H1 (cell line): Measurements from ENCODE around the gene RSPO1. TPM values are rescaled to one million over a fixed set of nuclear protein-coding genes. Genes with fewer than 3 reads are reported as not detected.

Source experiments
- CTCF ChIA-PET: fragments of 300-600 bp; sonication (Branson Sonifier 250); formaldehyde crosslinking; loops from one replicate; lab custom pipeline; 2021; ENCODE audit not compliant: partially characterized antibody; lab: Charles Lee
- POLR2A ChIA-PET: fragments of 300-600 bp; sonication (Branson Sonifier 250); formaldehyde crosslinking; loops from one replicate; lab custom pipeline; 2021; ENCODE audit warnings: inconsistent platforms; ENCODE audit not compliant: partially characterized antibody; lab: Charles Lee
- DNase-seq, 2 experiments: peaks; one replicate each; pipeline versions ENCODE4 v3.0.0 to v3.0.0-alpha.2; 2010 to 2022; ENCODE audit warnings: low spot score in 2 of 2, low read depth in 1 of 2, mixed read lengths in 1 of 2
- FAIRE-seq: peaks from 2 replicates; lab custom pipeline; 2011; peaks lifted over from hg19 to GRCh38; lab: Jason Lieb, UNC
- H2AFZ ChIP-seq: 2 replicates; pipeline ENCODE4 v1.8.1; 2012; ENCODE audit warnings: low read length, inconsistent platforms
- H2AK5ac ChIP-seq: 2 replicates; pipeline ENCODE4 v1.6.1; 2013; ENCODE audit warnings: low read depth, low read length
- H2BK120ac ChIP-seq: replicated peaks from 2 replicates; pipeline ENCODE3; 2013; ENCODE audit warnings: low read depth, low read length, inconsistent platforms
- H2BK12ac ChIP-seq: 2 replicates; pipeline ENCODE4 v1.6.1; 2013; ENCODE audit warnings: low read depth, low read length
- H2BK15ac ChIP-seq: 2 replicates; pipeline ENCODE4 v1.6.1; 2013; ENCODE audit warnings: low read length
- H2BK20ac ChIP-seq: 2 replicates; pipeline ENCODE4 v1.6.1; 2013; ENCODE audit warnings: low read length
- H2BK5ac ChIP-seq: 2 replicates; pipeline ENCODE4 v1.6.1; 2013; ENCODE audit warnings: low read depth, low read length
- H3K14ac ChIP-seq: 2 replicates; pipeline ENCODE4 v1.6.1; 2013; ENCODE audit warnings: inconsistent platforms; ENCODE audit not compliant: insufficient read length
- H3K18ac ChIP-seq: 2 replicates; pipeline ENCODE4 v1.6.1; 2013; ENCODE audit warnings: low read length; ENCODE audit errors: extremely low read depth
- H3K23ac ChIP-seq: 2 replicates; pipeline ENCODE4 v1.6.1; 2013; ENCODE audit warnings: inconsistent platforms; ENCODE audit not compliant: insufficient read length
- H3K23me2 ChIP-seq: 2 replicates; pipeline ENCODE4 v1.6.1; 2013; ENCODE audit warnings: low read depth, low read length
- H3K27ac ChIP-seq: 2 replicates; pipeline ENCODE4 v1.6.1; 2011; ENCODE audit warnings: low read depth, low read length, inconsistent platforms
- H3K27me3 ChIP-seq, 4 experiments: replicated peaks in 1 of 4; 1 replicate in 1 of 4; 2 replicates in 3 of 4; pipeline versions ENCODE4 v1.6.1 to v1.8.1; 2011 to 2013; ENCODE audit warnings: low read length in 3 of 4, mild to moderate bottlenecking in 3 of 4, inconsistent platforms in 2 of 4, mixed read lengths in 2 of 4, moderate library complexity in 1 of 4; ENCODE audit not compliant: control insufficient read depth in 3 of 4, insufficient read depth in 3 of 4; ENCODE audit errors: extremely low read depth in 1 of 4
- H3K36me3 ChIP-seq, 4 experiments: 2 replicates each; pipeline versions ENCODE4 v1.6.1 to v1.8.1; 2011 to 2013; ENCODE audit warnings: mild to moderate bottlenecking in 4 of 4, low read length in 3 of 4, moderate library complexity in 2 of 4, control low read depth in 1 of 4, inconsistent platforms in 1 of 4; ENCODE audit not compliant: insufficient read depth in 4 of 4, control insufficient read depth in 2 of 4
- H3K4ac ChIP-seq: replicated peaks from 2 replicates; pipeline ENCODE3; 2013; ENCODE audit warnings: low read length, low read depth, mixed read lengths, inconsistent platforms; ENCODE audit not compliant: insufficient read length
- H3K4me1 ChIP-seq, 4 experiments: replicated peaks in 1 of 4; 1 replicate in 1 of 4; 2 replicates in 3 of 4; pipeline versions ENCODE4 v1.6.1 to v1.8.1; 2011 to 2013; ENCODE audit warnings: low read length in 3 of 4, inconsistent platforms in 2 of 4, mixed read lengths in 1 of 4; ENCODE audit not compliant: insufficient read depth in 4 of 4, control insufficient read depth in 3 of 4
- H3K4me2 ChIP-seq, 2 experiments: 2 replicates each; pipeline versions ENCODE4 v1.6.1 to v1.8.1; 2011 to 2013; ENCODE audit warnings: low read depth in 2 of 2, low read length in 2 of 2, control low read depth in 1 of 2, inconsistent platforms in 1 of 2, mild to moderate bottlenecking in 1 of 2; ENCODE audit not compliant: insufficient read depth in 1 of 2
- H3K4me3 ChIP-seq, 4 experiments: fragments of 200-600, 300-600 bp in 1 of 4; sonication (generic), shearing (Covaris generic), sonication (Bioruptor Twin) in 1 of 4; 2 replicates each; pipeline versions ENCODE4 v1.5.1 to v1.8.1; 2011 to 2016; ENCODE audit warnings: low read length in 4 of 4, low read depth in 3 of 4, control low read depth in 2 of 4, inconsistent platforms in 2 of 4, mild to moderate bottlenecking in 2 of 4, mixed read lengths in 1 of 4, moderate library complexity in 1 of 4; ENCODE audit not compliant: insufficient read depth in 2 of 4; ENCODE audit errors: extremely low read depth in 1 of 4
- H3K56ac ChIP-seq: replicated peaks from 2 replicates; pipeline ENCODE3; 2013; ENCODE audit warnings: low read depth, mild to moderate bottlenecking, mixed read lengths, low read length, inconsistent platforms; ENCODE audit not compliant: insufficient read length
- H3K79me1 ChIP-seq: 2 replicates; pipeline ENCODE4 v1.6.1; 2013; ENCODE audit warnings: low read depth, low read length, control low read depth
- H3K79me2 ChIP-seq, 2 experiments: 2 replicates each; pipeline versions ENCODE4 v1.6.1 to v1.8.1; 2012 to 2013; ENCODE audit warnings: low read length in 2 of 2, mild to moderate bottlenecking in 2 of 2, inconsistent platforms in 1 of 2; ENCODE audit not compliant: insufficient read depth in 2 of 2, control insufficient read depth in 1 of 2
- H3K9ac ChIP-seq, 4 experiments: replicated peaks in 1 of 4; 1 replicate in 1 of 4; 2 replicates in 3 of 4; pipeline versions ENCODE4 v1.6.1 to v1.8.1; 2011 to 2013; ENCODE audit warnings: low read depth in 3 of 4, low read length in 3 of 4, control low read depth in 2 of 4, mild to moderate bottlenecking in 2 of 4, moderate library complexity in 2 of 4, inconsistent platforms in 1 of 4; ENCODE audit errors: extremely low read depth in 1 of 4
- H3K9me3 ChIP-seq, 2 experiments: 2 replicates each; pipeline versions ENCODE4 v1.6.1 to v1.8.1; 2012 to 2013; ENCODE audit warnings: mild to moderate bottlenecking in 2 of 2, moderate library complexity in 2 of 2, control low read depth in 1 of 2, inconsistent platforms in 1 of 2, low read depth in 1 of 2, low read length in 1 of 2, mixed read lengths in 1 of 2; ENCODE audit not compliant: insufficient read depth in 2 of 2
- H4K20me1 ChIP-seq, 2 experiments: replicated peaks in 1 of 2; 2 replicates each; pipeline versions ENCODE3 to v1.8.1; 2011 to 2013; ENCODE audit warnings: inconsistent platforms in 2 of 2, low read length in 2 of 2, mild to moderate bottlenecking in 1 of 2; ENCODE audit not compliant: insufficient read depth in 2 of 2, control insufficient read depth in 1 of 2
- H4K5ac ChIP-seq: 2 replicates; pipeline ENCODE4 v1.6.1; 2013; ENCODE audit warnings: low read length, low read depth, mixed read lengths, inconsistent platforms; ENCODE audit not compliant: insufficient read length
- H4K8ac ChIP-seq: 2 replicates; pipeline ENCODE4 v1.8.0; 2013; ENCODE audit warnings: mild to moderate bottlenecking, moderate library complexity, low read length, inconsistent platforms; ENCODE audit not compliant: insufficient read depth; ENCODE audit errors: extremely low read depth
- H4K91ac ChIP-seq: replicated peaks from 2 replicates; pipeline ENCODE3; 2013; ENCODE audit warnings: low read length, mixed read lengths, inconsistent platforms; ENCODE audit not compliant: insufficient read length
- SIRT6 ChIP-seq: IDR thresholded peaks from one replicate; pipeline ENCODE4 v1.7.1; 2012; ENCODE audit warnings: low read length, inconsistent platforms
- TEAD4 ChIP-seq: IDR thresholded peaks from 2 replicates; pipeline ENCODE4 v1.6.1; 2012; ENCODE audit warnings: low read depth, low read length, inconsistent platforms, mixed read lengths
- WGBS, 2 experiments: shearing (Covaris generic) in 1 of 2; methylation state at CpG; one replicate each; pipeline versions ENCODE4 v1.1.6 to v1.1.7; 2013 to 2015; ENCODE audit warnings: low lambda C conversion rate in 2 of 2, mixed read lengths in 2 of 2, inconsistent platforms in 1 of 2, low coverage in 1 of 2, missing lambda C conversion rate in 1 of 2; ENCODE audit not compliant: insufficient replicate concordance in 2 of 2, insufficient coverage in 1 of 2, insufficient read length in 1 of 2; ENCODE audit errors: extremely low coverage in 1 of 2, missing lambda C conversion rate in 1 of 2; 5-methylcytosine and 5-hydroxymethylcytosine counted together
- polyA plus RNA-seq, 7 experiments: library from polyadenylated mRNA; depleted of rRNA in 3 of 7; stranded (reverse) in 5 of 7; unstranded in 2 of 7; fragments of >200 nt in 5 of 7; fragments of 200-250 nt in 2 of 7; gene quantifications; 1 replicate in 5 of 7; 2 replicates in 1 of 7; 4 replicates in 1 of 7; pipeline versions ENCODE4 v1.2.1 to v1.2.3, GENCODE V29; 2011 to 2013; ENCODE audit warnings: missing spikeins in 2 of 7, mixed read lengths in 2 of 7
- total RNA-seq: library from RNA; stranded (reverse); fragmentation: NEBNext Ultra II Directional; extraction: Animal tissue kit (Norgen Biotek cat#: 25700); gene quantifications from 2 replicates; pipeline ENCODE4 v1.2.1, GENCODE V29; 2021

RSPO1 gene
- total and polyA plus RNA-seq, 2 of the 8 experiments (the other 6 are each of a cell fraction or from before 2014, with no cell fraction given) = 0.39 TPM; not detected in 1

- no peak overlapping the region for H2BK120ac ChIP-seq
- H3K27me3 ChIP-seq = peaks cover 0 to 3% (median 0%) of the 10 kb centered on the region in 4 experiments; a peak in 1 of 7 replicates
- H4K5ac ChIP-seq = no peak overlapping the region
- H3K9me3 ChIP-seq = no peaks in the 10 kb centered on the region
- H2AFZ ChIP-seq = no peak overlapping the region
- no peak overlapping the region for H2AK5ac ChIP-seq
- H3K36me3 ChIP-seq = no peaks in the 10 kb centered on the region
- no peaks in the 10 kb centered on the region; the same call in none of the 2 replicates for H3K23me2 ChIP-seq
- no peak overlapping the region for H3K14ac ChIP-seq
- no peaks in the 10 kb centered on the region for H4K20me1 ChIP-seq
- H2BK20ac ChIP-seq = peak overlapping the region; percentile 80; the same call in 1 of the 2 replicates
- FAIRE-seq = no peak
- H4K91ac ChIP-seq = no peak overlapping the region
- no peak overlapping the region for H3K4me3 ChIP-seq
- H3K4ac ChIP-seq = no peak overlapping the region
- H4K8ac ChIP-seq = no peak overlapping the region
- no peak overlapping the region for H3K56ac ChIP-seq
- ChIA-PET CTCF (interaction anchor here (0.6 to 8.4 kb wide), 9 partner anchors 11 to 103 kb away, joined by 3 to 59 read pairs (median 4); partner anchors contain the start of gene EPHA10), POLR2A (interaction anchor here (2.2 kb wide), 1 partner anchor 30 kb away, joined by 5 read pairs; the partner anchor contains the start of gene CDCA8)
- peak overlapping the region; percentile 72; the same call in 1 of the 2 replicates for H2BK15ac ChIP-seq
- no peaks in the 10 kb centered on the region for H3K79me2 ChIP-seq
- H2BK12ac ChIP-seq = no peak overlapping the region
- DNase-seq = no peak
- no peak overlapping the region for H3K23ac ChIP-seq
- H3K79me1 ChIP-seq = no peaks in the 10 kb centered on the region
- no peak overlapping the region for H3K27ac ChIP-seq
- no peak overlapping the region; a peak in 1 of 4 replicates for H3K4me2 ChIP-seq
- H3K18ac ChIP-seq = no peak overlapping the region
- H3K4me1 ChIP-seq = peaks cover 0 to 30% (median 23%) of the 10 kb centered on the region in 4 experiments; a peak in 6 of 7 replicates
- WGBS, 2 experiments = 89% methylated on average over 11 of the region's 11 CpGs; no CpG with 5 or more reads in 1 of the 2 experiments
- 0 out of 2 replicates have a peak overlapping the region, but pooled peaks have one; percentile 19 for H2BK5ac ChIP-seq
- no peak overlapping the region for H3K9ac ChIP-seq
- TF ChIP-seq SIRT6 (no peak), TEAD4 (no peak)
Measured at GRCh38 chr1:37662031-37662755, 27.5 kb upstream of the RSPO1 start.
